CD14-positive monocyte (primary cell): Measurements from ENCODE around the gene PDGFA. TPM values are rescaled to one million over a fixed set of nuclear protein-coding genes. Genes with fewer than 3 reads are reported as not detected.

Source experiments
- DNase-seq, 3 donors: peaks; one replicate each; pipeline ENCODE4 v3.0.0-alpha.2; 2011 to 2022
- H2AFZ ChIP-seq: 2 replicates; pipeline ENCODE4 v1.6.0; 2012; ENCODE audit warnings: mild to moderate bottlenecking, low read depth, low read length, inconsistent platforms; ENCODE audit not compliant: insufficient read depth, poor library complexity, severe bottlenecking
- H3K27ac ChIP-seq, 2 donors: 1 replicate in 1 of 2; 2 replicates in 1 of 2; pipeline ENCODE4 v1.5.1; 2012 to 2013; ENCODE audit warnings: low read length in 2 of 2, control low read depth in 1 of 2, inconsistent platforms in 1 of 2, low read depth in 1 of 2, mild to moderate bottlenecking in 1 of 2
- H3K27me3 ChIP-seq, 2 donors: one replicate each; pipeline versions ENCODE4 v1.6.0 to v1.6.1; 2011 to 2013; ENCODE audit warnings: low read length in 2 of 2; ENCODE audit not compliant: control insufficient read depth in 2 of 2, insufficient read depth in 2 of 2
- H3K36me3 ChIP-seq, 2 donors: replicated peaks in 1 of 2; 1 replicate in 1 of 2; 2 replicates in 1 of 2; pipeline versions ENCODE4 v1.5.1 to v1.6.1; 2012 to 2013; ENCODE audit warnings: low read length in 2 of 2, control low read depth in 1 of 2, inconsistent platforms in 1 of 2, mild to moderate bottlenecking in 1 of 2; ENCODE audit not compliant: insufficient read depth in 2 of 2, control insufficient read depth in 1 of 2
- H3K4me1 ChIP-seq, 2 donors: 1 replicate in 1 of 2; 2 replicates in 1 of 2; pipeline versions ENCODE4 v1.5.1 to v1.6.1; 2012 to 2013; ENCODE audit warnings: low read length in 2 of 2, control low read depth in 1 of 2, inconsistent platforms in 1 of 2, mild to moderate bottlenecking in 1 of 2, moderate library complexity in 1 of 2; ENCODE audit not compliant: insufficient read depth in 2 of 2, control insufficient read depth in 1 of 2
- H3K4me2 ChIP-seq: replicated peaks from 2 replicates; pipeline ENCODE3; 2012; ENCODE audit warnings: low read length, moderate library complexity, mild to moderate bottlenecking; ENCODE audit not compliant: poor library complexity, severe bottlenecking; ENCODE audit errors: extremely low read depth
- H3K4me3 ChIP-seq, 3 experiments: fragments of 200-600 bp in 1 of 3; sonication (generic) in 1 of 3; replicated peaks in 1 of 3; 1 replicate in 2 of 3; 2 replicates in 1 of 3; pipeline ENCODE4 v1.5.1; 2011 to 2013; ENCODE audit warnings: low read length in 3 of 3, mild to moderate bottlenecking in 3 of 3, control low read depth in 2 of 3, low read depth in 2 of 3, inconsistent platforms in 1 of 3, moderate library complexity in 1 of 3
- H3K79me2 ChIP-seq: 2 replicates; pipeline ENCODE4 v1.6.0; 2012; ENCODE audit warnings: mild to moderate bottlenecking, control low read depth, inconsistent platforms, low read length, moderate library complexity; ENCODE audit not compliant: insufficient read depth
- H3K9ac ChIP-seq: 2 replicates; pipeline ENCODE4 v1.6.0; 2017; ENCODE audit warnings: low read length, mild to moderate bottlenecking; ENCODE audit not compliant: insufficient read depth, poor library complexity, severe bottlenecking
- H3K9me3 ChIP-seq, 2 donors: replicated peaks in 1 of 2; 1 replicate in 1 of 2; 2 replicates in 1 of 2; pipeline versions ENCODE4 v1.5.1 to v1.6.1; 2012 to 2013; ENCODE audit warnings: low read length in 2 of 2, control low read depth in 1 of 2; ENCODE audit not compliant: control insufficient read depth in 1 of 2, insufficient read depth in 1 of 2
- H4K20me1 ChIP-seq: 2 replicates; pipeline ENCODE4 v1.6.0; 2012; ENCODE audit warnings: mild to moderate bottlenecking, low read length, control low read depth, moderate library complexity; ENCODE audit not compliant: insufficient read depth
- H3K27ac Mint-ChIP-seq, 7 donors: one replicate each; pipeline ENCODE4 v1.8.0; 2020; ENCODE audit warnings: mild to moderate bottlenecking in 7 of 7, mixed read lengths in 7 of 7, moderate library complexity in 6 of 7, inconsistent platforms in 2 of 7
- H3K27me3 Mint-ChIP-seq, 3 donors: one replicate each; pipeline ENCODE4 v1.8.0; 2021 to 2022; ENCODE audit warnings: low read depth in 3 of 3, mild to moderate bottlenecking in 3 of 3, mixed read lengths in 3 of 3, moderate library complexity in 3 of 3, inconsistent platforms in 1 of 3
- H3K36me3 Mint-ChIP-seq, 2 donors: one replicate each; pipeline ENCODE4 v1.8.0; 2020; ENCODE audit warnings: mixed read lengths in 2 of 2, inconsistent platforms in 1 of 2, mild to moderate bottlenecking in 1 of 2
- H3K4me1 Mint-ChIP-seq: one replicate; pipeline ENCODE4 v1.8.0; 2020; ENCODE audit warnings: mild to moderate bottlenecking, mixed read lengths
- H3K4me3 Mint-ChIP-seq, 2 donors: one replicate each; pipeline ENCODE4 v1.8.0; 2020; ENCODE audit warnings: mild to moderate bottlenecking in 2 of 2, mixed read lengths in 2 of 2, moderate library complexity in 1 of 2
- H3K9me3 Mint-ChIP-seq, 7 donors: one replicate each; pipeline ENCODE4 v1.8.0; 2020 to 2022; ENCODE audit warnings: mixed read lengths in 7 of 7, mild to moderate bottlenecking in 6 of 7, moderate library complexity in 6 of 7, inconsistent platforms in 2 of 7
- CTCF ChIP-seq: fragments of 200-600 bp; IDR thresholded peaks from one replicate; pipeline ENCODE4 v1.8.0; 2022; ENCODE audit warnings: antibody characterized with exemption, mild to moderate bottlenecking
- WGBS: methylation state at CpG from one replicate; pipeline ENCODE4 v1.1.5; 2013; ENCODE audit warnings: missing lambda C conversion rate; ENCODE audit not compliant: insufficient coverage; 5-methylcytosine and 5-hydroxymethylcytosine counted together
- intact Hi-C, 2 donors: fragments of 100-400 bp; cut with micrococcal nuclease; formaldehyde crosslinking; loops; one replicate each; pipeline versions ENCODE4 v1.15.0 to v1.15.1; 2023
- polyA plus RNA-seq, 3 donors: library from polyadenylated mRNA; depleted of rRNA in 1 of 3; unstranded in 2 of 3; stranded (reverse) in 1 of 3; fragments of 300-500 nt in 2 of 3; fragments of >200 nt in 1 of 3; fragmentation: Illumina TruSeq in 2 of 3; gene quantifications; 1 replicate in 2 of 3; 2 replicates in 1 of 3; pipeline ENCODE4 v1.2.3, GENCODE V29; 2012 to 2021

The PDGFA gene
- polyA plus RNA-seq, 3 donors = 0.29 TPM; not detected in 2

DNA sequence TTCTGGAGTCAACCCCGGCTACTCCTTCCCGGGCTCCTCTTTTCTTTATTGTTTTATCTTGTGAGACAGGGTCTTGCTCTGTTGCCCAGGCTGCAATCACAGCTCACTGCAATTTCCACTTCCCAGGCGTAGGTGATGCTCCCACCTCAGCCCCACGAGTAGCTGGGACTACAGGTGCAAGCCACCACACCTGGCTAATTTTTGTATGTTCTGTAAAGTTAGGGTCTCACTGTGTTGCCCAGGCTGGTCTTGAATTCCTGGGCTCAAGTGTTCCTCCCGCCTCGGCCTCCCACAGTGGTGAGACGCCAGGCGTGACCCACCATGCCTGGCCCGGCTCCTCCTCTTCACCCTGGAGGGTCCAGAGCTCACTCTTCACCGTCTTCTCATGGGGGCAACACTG is 15.3 kb upstream of the PDGFA start:
- Histone ChIP-seq H2AFZ (no peak overlapping the region), H3K36me3 (no peaks in the 10 kb centered on the region), H3K27ac (no peak overlapping the region), H3K4me1 (no peaks in the 10 kb centered on the region), H3K9ac (no peak overlapping the region), H3K27me3 (no peaks in the 10 kb centered on the region), H3K4me2 (no peak overlapping the region), H3K79me2 (no peaks in the 10 kb centered on the region), H3K4me3 (no peak overlapping the region), H4K20me1 (no peaks in the 10 kb centered on the region), H3K9me3 (peaks cover 0 to 5% of the 10 kb centered on the region in 2 donors)
- intact Hi-C loops = no loop called here
- 93% methylated on average over 6 of the region's 10 CpGs for WGBS
- Mint-ChIP-seq H3K27me3 (peaks cover 9 to 17% (median 16%) of the 10 kb centered on the region in 3 donors), H3K4me1 (no peaks in the 10 kb centered on the region), H3K9me3 (peaks cover 0 to 8% (median 0%) of the 10 kb centered on the region in 7 donors), H3K4me3 (no peak overlapping the region), H3K27ac (peak overlapping the region in 1 of 7 donors; percentile 42), H3K36me3 (no peaks in the 10 kb centered on the region)
- no peak for DNase-seq
- no peak for TF ChIP-seq CTCF

GRCh38 chr7:534075-534474 is 14.4 kb upstream of the PDGFA start:
- no peak for DNase-seq
- intact Hi-C loops = no loop called here
- Mint-ChIP-seq H3K4me1 (no peaks in the 10 kb centered on the region), H3K27me3 (peaks cover 10 to 17% (median 16%) of the 10 kb centered on the region in 3 donors), H3K9me3 (peaks cover 0 to 8% (median 0%) of the 10 kb centered on the region in 7 donors), H3K4me3 (no peak overlapping the region), H3K36me3 (no peaks in the 10 kb centered on the region), H3K27ac (no peak overlapping the region)
- no peak overlapping the region for H3K4me2 ChIP-seq
- H3K4me1 ChIP-seq = no peaks in the 10 kb centered on the region
- no peak overlapping the region for H3K9ac ChIP-seq
- no peaks in the 10 kb centered on the region for H4K20me1 ChIP-seq
- H3K27me3 ChIP-seq = no peaks in the 10 kb centered on the region
- H3K4me3 ChIP-seq = no peak overlapping the region
- H3K9me3 ChIP-seq = peaks cover 0 to 5% of the 10 kb centered on the region in 2 donors
- H3K36me3 ChIP-seq = no peaks in the 10 kb centered on the region
- H2AFZ ChIP-seq = no peak overlapping the region
- no peaks in the 10 kb centered on the region for H3K79me2 ChIP-seq
- H3K27ac ChIP-seq = no peak overlapping the region
- TF ChIP-seq CTCF = no peak
- WGBS = 100% methylated on average over 6 of the region's 8 CpGs
